Neural progenitor cell (in vitro differentiated cells): Measurements from ENCODE around the gene TEX50. TPM values are rescaled to one million over a fixed set of nuclear protein-coding genes. Genes with fewer than 3 reads are reported as not detected.
"Not testable (repeated sequence)": the region's sequence is repeated elsewhere in the genome, so short reads cannot be mapped to it uniquely, and the experiment has no call there.

Experiments used
- DNase-seq: peaks from one replicate; pipeline ENCODE4 v3.0.0-alpha.2; 2016; ENCODE audit warnings: low spot score
- H2AFZ ChIP-seq: fragments of 200-600 bp; sonication (generic); replicated peaks from 2 replicates; pipeline ENCODE4 v1.6.1; 2016; ENCODE audit warnings: antibody characterized with exemption
- H3F3A ChIP-seq: fragments of 200-600 bp; sonication (generic); 2 replicates; pipeline ENCODE4 v1.6.1; 2016; ENCODE audit warnings: antibody characterized with exemption, low read depth
- H3K27ac ChIP-seq: fragments of 200-600 bp; sonication (generic); 2 replicates; pipeline ENCODE4 v1.5.1; 2016; ENCODE audit warnings: mild to moderate bottlenecking
- H3K27me3 ChIP-seq: fragments of 200-600 bp; sonication (generic); 2 replicates; pipeline ENCODE4 v1.6.1; 2016; ENCODE audit warnings: mild to moderate bottlenecking, moderate library complexity
- H3K36me3 ChIP-seq: fragments of 200-600 bp; sonication (generic); 2 replicates; pipeline ENCODE4 v1.5.1; 2016
- H3K4me1 ChIP-seq: fragments of 200-600 bp; sonication (generic); 2 replicates; pipeline ENCODE4 v1.6.1; 2016; ENCODE audit warnings: mixed run types
- H3K4me2 ChIP-seq: fragments of 200-600 bp; sonication (generic); 2 replicates; pipeline ENCODE4 v1.6.1; 2016
- H3K4me3 ChIP-seq: fragments of 200-600 bp; sonication (generic); 2 replicates; pipeline ENCODE4 v1.5.1; 2016
- H3K79me2 ChIP-seq: fragments of 200-600 bp; sonication (generic); 2 replicates; pipeline ENCODE4 v1.6.1; 2016; ENCODE audit warnings: low read depth
- H3K9ac ChIP-seq: fragments of 200-600 bp; sonication (generic); 2 replicates; pipeline ENCODE4 v1.6.1; 2016
- H3K9me3 ChIP-seq: fragments of 200-600 bp; sonication (generic); 2 replicates; pipeline ENCODE4 v1.5.1; 2016; ENCODE audit warnings: low read depth
- H4K20me1 ChIP-seq: fragments of 200-600 bp; sonication (generic); 2 replicates; pipeline ENCODE4 v1.6.1; 2016; ENCODE audit warnings: low read depth
- H3K27ac Mint-ChIP-seq: 3 replicates; pipeline ENCODE4 v1.8.0; 2021; ENCODE audit warnings: mixed read lengths
- H3K27me3 Mint-ChIP-seq: 2 replicates; pipeline ENCODE4 v1.8.0; 2022; ENCODE audit warnings: low read depth, mild to moderate bottlenecking, inconsistent platforms, moderate library complexity, mixed read lengths; ENCODE audit not compliant: insufficient read depth
- H3K36me3 Mint-ChIP-seq: 3 replicates; pipeline ENCODE4 v1.8.0; 2021; ENCODE audit warnings: mixed read lengths
- H3K4me1 Mint-ChIP-seq: 3 replicates; pipeline ENCODE4 v1.8.0; 2021; ENCODE audit warnings: mixed read lengths
- H3K4me3 Mint-ChIP-seq: 3 replicates; pipeline ENCODE4 v1.8.0; 2021; ENCODE audit warnings: mild to moderate bottlenecking, moderate library complexity, mixed read lengths
- H3K9me3 Mint-ChIP-seq: 3 replicates; pipeline ENCODE4 v1.8.0; 2020; ENCODE audit warnings: mixed read lengths
- EZH2 ChIP-seq: fragments of 200-600 bp; sonication (generic); IDR thresholded peaks from 2 replicates; pipeline ENCODE4 v1.6.1; 2017; ENCODE audit warnings: antibody characterized with exemption, mild to moderate bottlenecking, moderate library complexity
- EZH2phosphoT487 ChIP-seq: fragments of 200-600 bp; sonication (generic); IDR thresholded peaks from 2 replicates; pipeline ENCODE4 v1.6.1; 2017; ENCODE audit warnings: antibody characterized with exemption
- total RNA-seq: library from RNA; depleted of rRNA; stranded (reverse); fragments of >200 nt; gene quantifications from 2 replicates; pipeline ENCODE4 v1.2.3, GENCODE V29; 2015; ENCODE audit warnings: low replicate concordance
- TF ChIP-seq, protein P1 (sequence below): fragments of 200-600 bp; sonication (generic); IDR thresholded peaks from 2 replicates; pipeline ENCODE4 v1.5.1; 2017; ENCODE audit warnings: antibody characterized with exemption, mild to moderate bottlenecking

The TEX50 gene
- total RNA-seq, 1 donor from 2014 or later, result not detected

DNA sequence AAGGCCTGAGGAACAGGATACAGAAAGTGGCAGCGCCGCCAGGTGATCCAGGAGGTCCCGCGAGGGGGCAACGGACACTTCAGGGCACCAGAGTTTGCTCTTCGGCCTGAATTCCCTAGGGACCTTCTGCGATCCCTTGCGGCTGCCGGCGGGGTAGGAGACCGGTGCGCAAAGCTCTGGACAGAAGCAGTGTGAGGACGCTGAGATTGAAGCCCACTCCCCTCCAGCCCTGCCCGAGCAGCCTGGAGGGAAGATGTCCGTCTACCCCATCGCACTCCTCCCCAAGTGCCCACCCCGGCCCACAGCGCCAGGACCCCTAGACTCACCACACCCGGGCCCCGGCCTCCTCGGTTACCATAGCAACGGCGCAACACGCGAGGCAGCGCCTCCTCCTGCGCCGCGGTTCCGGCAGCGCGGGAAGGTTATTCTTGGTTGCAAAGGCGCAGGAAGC lies 34.4 kb downstream of the TEX50 start, which contains the start of gene ANKRD45:
Gene ANKRD45, minus strand, starts transcription at position 361 of the 451 bp plus-strand sequence. CDS start 10,433 bp downstream, outside the sequence.
- Mint-ChIP-seq H3K4me3 (peak within 1 kb of the TSS; percentile 89), H3K9me3 (no peaks in the 10 kb centered on the region), H3K36me3 (no peaks in the 10 kb centered on the region), H3K4me1 (peaks cover 16% of the 10 kb centered on the region), H3K27me3 (peaks cover 4% of the 10 kb centered on the region), H3K27ac (peak within 1 kb of the TSS; percentile 97)
- no peaks in the 10 kb centered on the region for H3K9me3 ChIP-seq
- H3K4me3 ChIP-seq, result peak within 1 kb of the TSS; percentile 32
- H3K27me3 ChIP-seq, result no peaks in the 10 kb centered on the region
- no peaks in the 10 kb centered on the region for H3K36me3 ChIP-seq
- peak within 1 kb of the TSS; percentile 1 for H2AFZ ChIP-seq
- H3K4me2 ChIP-seq, result peak within 1 kb of the TSS; percentile 61
- H4K20me1 ChIP-seq, result no peaks in the 10 kb centered on the region
- no peak within 1 kb of the TSS for H3K27ac ChIP-seq
- H3K9ac ChIP-seq, result no peak within 1 kb of the TSS
- TF ChIP-seq EZH2phosphoT487 (no peak), EZH2 (no peak)
- TF ChIP-seq, protein P1, sequence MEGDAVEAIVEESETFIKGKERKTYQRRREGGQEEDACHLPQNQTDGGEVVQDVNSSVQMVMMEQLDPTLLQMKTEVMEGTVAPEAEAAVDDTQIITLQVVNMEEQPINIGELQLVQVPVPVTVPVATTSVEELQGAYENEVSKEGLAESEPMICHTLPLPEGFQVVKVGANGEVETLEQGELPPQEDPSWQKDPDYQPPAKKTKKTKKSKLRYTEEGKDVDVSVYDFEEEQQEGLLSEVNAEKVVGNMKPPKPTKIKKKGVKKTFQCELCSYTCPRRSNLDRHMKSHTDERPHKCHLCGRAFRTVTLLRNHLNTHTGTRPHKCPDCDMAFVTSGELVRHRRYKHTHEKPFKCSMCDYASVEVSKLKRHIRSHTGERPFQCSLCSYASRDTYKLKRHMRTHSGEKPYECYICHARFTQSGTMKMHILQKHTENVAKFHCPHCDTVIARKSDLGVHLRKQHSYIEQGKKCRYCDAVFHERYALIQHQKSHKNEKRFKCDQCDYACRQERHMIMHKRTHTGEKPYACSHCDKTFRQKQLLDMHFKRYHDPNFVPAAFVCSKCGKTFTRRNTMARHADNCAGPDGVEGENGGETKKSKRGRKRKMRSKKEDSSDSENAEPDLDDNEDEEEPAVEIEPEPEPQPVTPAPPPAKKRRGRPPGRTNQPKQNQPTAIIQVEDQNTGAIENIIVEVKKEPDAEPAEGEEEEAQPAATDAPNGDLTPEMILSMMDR, result no peak
- peaks cover 12% of the 10 kb centered on the region for H3K4me1 ChIP-seq
- no peaks in the 10 kb centered on the region for H3K79me2 ChIP-seq
- peak; percentile 83 for DNase-seq
- H3F3A ChIP-seq, result no peaks in the 10 kb centered on the region

DNA sequence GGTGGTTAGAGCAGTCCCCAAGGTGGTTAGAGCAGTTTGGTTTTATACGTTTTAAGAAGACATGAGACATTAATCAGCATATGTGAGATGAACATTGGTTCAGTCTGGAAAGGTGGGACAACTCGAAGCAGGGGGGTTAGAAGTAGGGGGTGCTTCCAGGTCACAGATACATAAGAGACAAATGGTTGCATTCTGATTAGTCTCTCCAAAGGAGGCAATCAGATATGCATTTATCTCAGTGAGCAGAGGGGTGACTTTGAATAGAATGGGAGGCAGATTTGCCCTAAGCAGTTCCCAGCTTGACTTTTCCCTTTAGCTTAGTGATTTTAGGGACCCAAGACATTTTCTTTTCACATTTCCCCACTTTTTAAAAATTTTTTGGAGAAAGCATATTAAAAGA lies 39.4 kb downstream of the TEX50 start:
- H3K36me3 Mint-ChIP-seq, H3F3A ChIP-seq, H3K9me3 ChIP-seq, H3K27ac Mint-ChIP-seq, H3K4me3 Mint-ChIP-seq, H3K27me3 Mint-ChIP-seq, H3K27ac ChIP-seq, H2AFZ ChIP-seq, DNase-seq, H4K20me1 ChIP-seq, H3K79me2 ChIP-seq, H3K9ac ChIP-seq, H3K4me3 ChIP-seq, H3K27me3 ChIP-seq, H3K4me2 ChIP-seq, H3K4me1 Mint-ChIP-seq, H3K4me1 ChIP-seq: not testable (repeated sequence)
- H3K9me3 Mint-ChIP-seq, result peaks cover 15% of the 10 kb centered on the region
- peaks cover 21% of the 10 kb centered on the region for H3K36me3 ChIP-seq

DNA sequence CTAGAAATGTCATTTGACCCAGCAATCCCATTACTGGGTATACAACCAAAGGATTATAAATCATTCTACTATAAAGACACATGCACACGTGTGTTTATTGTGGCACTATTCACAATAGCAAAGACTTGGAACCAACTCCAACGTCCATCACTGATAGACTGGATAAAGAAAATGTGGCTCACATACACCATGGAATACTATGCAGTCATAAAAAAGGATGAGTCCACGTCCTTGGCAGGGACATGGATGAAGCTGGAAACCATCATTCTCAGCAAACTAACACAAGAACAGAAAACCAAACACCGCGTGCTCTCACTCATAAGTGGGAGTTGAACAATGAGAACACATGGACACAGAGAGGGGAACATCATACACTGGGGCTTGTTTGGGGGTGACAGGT lies 45.0 kb downstream of the TEX50 start:
- H3K36me3 Mint-ChIP-seq, H3K9me3 ChIP-seq, H3K4me3 Mint-ChIP-seq, H3K27ac ChIP-seq, H3K27ac Mint-ChIP-seq, H3F3A ChIP-seq, H3K27me3 ChIP-seq, H3K4me2 ChIP-seq, H4K20me1 ChIP-seq, H2AFZ ChIP-seq, H3K9ac ChIP-seq, H3K4me1 Mint-ChIP-seq, H3K4me3 ChIP-seq, H3K27me3 Mint-ChIP-seq, H3K4me1 ChIP-seq, DNase-seq, H3K79me2 ChIP-seq: not testable (repeated sequence)
- H3K36me3 ChIP-seq, result peaks cover 16% of the 10 kb centered on the region
- peaks cover 14% of the 10 kb centered on the region for H3K9me3 Mint-ChIP-seq

DNA sequence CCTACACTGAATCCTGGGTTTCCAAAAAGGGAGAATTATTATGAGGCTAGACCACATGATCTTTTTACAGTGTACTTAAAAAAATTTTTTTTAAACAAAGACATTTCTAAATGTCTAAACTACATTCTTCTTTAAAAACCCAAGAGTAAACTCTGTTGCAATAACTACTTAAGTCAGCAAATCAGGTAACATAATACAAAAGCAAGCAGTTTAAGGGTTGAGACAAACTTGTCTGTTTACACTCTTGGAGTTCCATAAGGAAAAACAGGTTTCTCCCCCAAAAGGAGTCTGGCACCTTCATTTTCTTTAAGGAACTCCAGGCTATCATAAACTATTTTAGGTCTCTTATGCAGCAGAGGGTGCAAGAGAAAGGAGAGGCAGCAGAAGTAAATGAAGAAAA lies 47.0 kb downstream of the TEX50 start:
- H3K27me3 Mint-ChIP-seq, result peaks cover 3% of the 10 kb centered on the region
- Histone ChIP-seq H3K36me3 (peaks cover 13% of the 10 kb centered on the region), H3K27ac (peak overlapping the region; percentile 41), H3F3A (peaks cover 6% of the 10 kb centered on the region), H3K79me2 (no peaks in the 10 kb centered on the region), H3K9ac (no peak overlapping the region), H3K27me3 (no peaks in the 10 kb centered on the region), H3K4me2 (no peak overlapping the region), H3K4me3 (no peak overlapping the region), H3K4me1 (peaks cover 18% of the 10 kb centered on the region), H2AFZ (peak overlapping the region; percentile 50), H4K20me1 (no peaks in the 10 kb centered on the region), H3K9me3 (no peaks in the 10 kb centered on the region)
- H3K9me3 Mint-ChIP-seq, result peaks cover 11% of the 10 kb centered on the region
- DNase-seq, result no peak
- no peak overlapping the region for H3K4me3 Mint-ChIP-seq
- H3K27ac Mint-ChIP-seq, result no peak overlapping the region
- no peak for TF ChIP-seq EZH2phosphoT487
- H3K36me3 Mint-ChIP-seq, result no peaks in the 10 kb centered on the region
- peaks cover 6% of the 10 kb centered on the region for H3K4me1 Mint-ChIP-seq

DNA sequence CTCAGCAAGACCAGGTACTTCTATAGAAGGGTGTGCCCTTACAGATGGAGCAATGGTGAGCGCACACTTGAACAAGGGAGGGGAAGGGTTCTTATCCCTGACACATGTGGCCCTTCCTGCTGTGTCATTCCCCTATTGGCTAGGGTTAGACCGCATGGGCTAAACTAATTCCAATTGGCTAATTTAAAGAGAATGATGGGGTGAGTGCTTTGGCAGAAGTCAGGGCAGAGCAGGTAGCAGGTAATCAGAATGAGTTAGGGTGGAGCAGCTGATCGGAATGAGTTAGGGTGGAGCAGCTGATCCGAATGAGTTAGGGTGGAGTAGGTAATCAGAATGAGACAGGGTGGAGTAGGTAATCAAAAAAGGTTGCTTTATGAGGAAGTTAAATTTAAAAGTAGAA lies 48.7 kb downstream of the TEX50 start:
- peaks cover 26% of the 10 kb centered on the region for H3K4me1 ChIP-seq
- H3K36me3 ChIP-seq, H3K9me3 Mint-ChIP-seq, H3K27me3 Mint-ChIP-seq, H3K36me3 Mint-ChIP-seq, H4K20me1 ChIP-seq, DNase-seq, H3K9ac ChIP-seq, H3K79me2 ChIP-seq, H3K4me2 ChIP-seq, H3K9me3 ChIP-seq, H3K27ac ChIP-seq, H3K27me3 ChIP-seq, H3F3A ChIP-seq, H3K4me3 Mint-ChIP-seq, H3K4me3 ChIP-seq, H2AFZ ChIP-seq, H3K4me1 Mint-ChIP-seq, H3K27ac Mint-ChIP-seq: not testable (repeated sequence)

DNA sequence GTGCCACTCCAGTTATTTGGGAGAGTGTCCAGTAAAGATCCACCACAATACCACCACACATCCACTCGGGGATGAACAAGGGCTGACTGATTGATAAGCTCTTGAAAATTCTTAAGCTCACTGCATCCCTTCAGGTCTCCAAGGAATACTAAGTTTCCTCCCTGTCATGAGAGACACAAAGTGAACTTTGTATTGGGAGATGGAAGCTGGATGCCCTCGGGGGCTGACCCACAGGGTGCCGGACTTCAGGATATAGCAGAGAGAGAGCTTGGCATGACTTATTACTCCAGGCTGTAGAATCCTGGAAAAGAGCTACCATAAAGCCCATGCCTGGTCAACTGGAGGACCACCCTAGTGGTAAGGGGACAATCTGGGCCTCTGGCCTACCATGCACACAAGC lies 50.0 kb downstream of the TEX50 start:
- H3K36me3 Mint-ChIP-seq, H3K27me3 ChIP-seq, H3K27ac ChIP-seq, DNase-seq, H3K79me2 ChIP-seq, H3K27me3 Mint-ChIP-seq, H3K4me3 ChIP-seq, H3K27ac Mint-ChIP-seq, H3K9ac ChIP-seq, H3K9me3 Mint-ChIP-seq, H2AFZ ChIP-seq, H3K9me3 ChIP-seq, H3K4me2 ChIP-seq, H3K36me3 ChIP-seq, H3K4me3 Mint-ChIP-seq, H4K20me1 ChIP-seq, H3F3A ChIP-seq: not testable (repeated sequence)
- peaks cover 26% of the 10 kb centered on the region for H3K4me1 ChIP-seq
- peaks cover 10% of the 10 kb centered on the region for H3K4me1 Mint-ChIP-seq
